LNCAP (cell line): ENCODE data around the gene TMC4.
A peak's percentile ranks its signal among the peaks of the same experiment; 100 is the strongest.

Experiments used
- CTCF ChIP-seq: fragments of 450-650 bp; IDR thresholded peaks from 2 replicates; pipeline ENCODE4 v1.5.1; 2017; ENCODE audit warnings: mild to moderate bottlenecking

Gene TMC4

GRCh38 chr19:54191011-54191810 lies 18.3 kb upstream of the TMC4 start, which contains the start of gene TSEN34:
Gene TSEN34 (plus strand): TSS chr19:54191308. CDS start chr19:54191365, 57 bp downstream.
- TF ChIP-seq CTCF = no peak

GRCh38 chr19:54190503-54191010 lies 17.6 kb upstream of the TMC4 start:
- no peak for TF ChIP-seq CTCF

GRCh38 chr19:54189735-54190502 lies 17.0 kb upstream of the TMC4 start:
- TF ChIP-seq CTCF = no peak

GRCh38 chr19:54189145-54189734 lies 16.3 kb upstream of the TMC4 start, which contains the start of gene MBOAT7:
Gene MBOAT7 (minus strand): TSS chr19:54189580. CDS start chr19:54188508, 1,072 bp downstream.
- peak; percentile 39; the same call in 1 of the 2 replicates for TF ChIP-seq CTCF

- no peak for TF ChIP-seq CTCF
These were observed 15.4 kb upstream of the TMC4 start for GRCh38 chr19:54188215-54188871.

GRCh38 chr19:54186934-54187381 lies 14.0 kb upstream of the TMC4 start:
- no peak for TF ChIP-seq CTCF

- TF ChIP-seq CTCF = no peak
These were observed 13.4 kb upstream of the TMC4 start for GRCh38 chr19:54186351-54186750.
